Dermis microvascular lymphatic vessel endothelial cell (primary cell): ENCODE results near the gene DIO1. TPM values are rescaled to one million over a fixed set of nuclear protein-coding genes. Genes with fewer than 3 reads are reported as not detected.
"Not testable (repeated sequence)": the region's sequence is repeated elsewhere in the genome, so short reads cannot be mapped to it uniquely, and the experiment has no call there.

Source experiments
- DNase-seq, 2 donors: peaks; one replicate each; pipeline versions ENCODE4 v3.0.0 to v3.0.0-alpha.2; 2010; ENCODE audit warnings: low read depth in 2 of 2
- total RNA-seq: library from RNA; depleted of rRNA; stranded (reverse); fragments of >200 nt; gene quantifications from 2 replicates; pipeline ENCODE4 v1.2.1, GENCODE V29; 2014

DIO1 gene
- total RNA-seq: not detected in 2 replicates

GRCh38 chr1:53893999-53894636, at the start of gene DIO1:
TSS of gene DIO1 (plus strand) at chr1:53894187. CDS start at chr1:53894211, 24 bp downstream.
- DNase-seq: no peak

- no peak for DNase-seq
Observed at GRCh38 chr1:53847980-53848379, 46.0 kb upstream of the DIO1 start.

- no peak for DNase-seq
Observed at GRCh38 chr1:53850082-53850673, 43.8 kb upstream of the DIO1 start.

- DNase-seq: no peak
Observed at GRCh38 chr1:53851571-53852285, 42.3 kb upstream of the DIO1 start.

GRCh38 chr1:53860967-53861411, 33.0 kb upstream of the DIO1 start:
- DNase-seq: peak; percentile 43 to 66

- DNase-seq: no peak
Observed at GRCh38 chr1:53862507-53862906, 31.5 kb upstream of the DIO1 start.

GRCh38 chr1:53868565-53868964, 25.4 kb upstream of the DIO1 start:
- peak in 1 of 2 donors; percentile 4 for DNase-seq

- DNase-seq: no peak
Observed at GRCh38 chr1:53869454-53870117, 24.4 kb upstream of the DIO1 start.

- DNase-seq: no peak
Observed at GRCh38 chr1:53871221-53871620, 22.8 kb upstream of the DIO1 start.

GRCh38 chr1:53871773-53872484, 22.1 kb upstream of the DIO1 start:
- no peak for DNase-seq

- DNase-seq: not testable (repeated sequence)
Observed at GRCh38 chr1:53875150-53875549, 18.8 kb upstream of the DIO1 start.

- peak; percentile 61 to 65 for DNase-seq
Observed at GRCh38 chr1:53878492-53879105, 15.4 kb upstream of the DIO1 start.

GRCh38 chr1:53881853-53882252, 12.1 kb upstream of the DIO1 start:
- DNase-seq: not testable (repeated sequence)

- not testable (repeated sequence) for DNase-seq
Observed at GRCh38 chr1:53883600-53883999, 10.4 kb upstream of the DIO1 start.

GRCh38 chr1:53888681-53889080, 5.3 kb upstream of the DIO1 start:
- peak in 1 of 2 donors; percentile 32 for DNase-seq

- peak; percentile 50 to 88 for DNase-seq
Observed at GRCh38 chr1:53889304-53890298, 4.4 kb upstream of the DIO1 start, which contains the start of gene YIPF1. TSS of gene YIPF1 (minus strand) at chr1:53889797. CDS start at chr1:53888937, 860 bp downstream.

- DNase-seq: no peak
Observed at GRCh38 chr1:53890522-53890941, 3.5 kb upstream of the DIO1 start.

- no peak for DNase-seq
Observed at GRCh38 chr1:53891018-53891417, 3.0 kb upstream of the DIO1 start.

GRCh38 chr1:53891678-53892077, 2.3 kb upstream of the DIO1 start:
- DNase-seq: no peak

GRCh38 chr1:53892911-53893310, 1.1 kb upstream of the DIO1 start:
- DNase-seq: no peak
